Measurements from ENCODE around the gene FBN1.

FBN1 gene

DNA sequence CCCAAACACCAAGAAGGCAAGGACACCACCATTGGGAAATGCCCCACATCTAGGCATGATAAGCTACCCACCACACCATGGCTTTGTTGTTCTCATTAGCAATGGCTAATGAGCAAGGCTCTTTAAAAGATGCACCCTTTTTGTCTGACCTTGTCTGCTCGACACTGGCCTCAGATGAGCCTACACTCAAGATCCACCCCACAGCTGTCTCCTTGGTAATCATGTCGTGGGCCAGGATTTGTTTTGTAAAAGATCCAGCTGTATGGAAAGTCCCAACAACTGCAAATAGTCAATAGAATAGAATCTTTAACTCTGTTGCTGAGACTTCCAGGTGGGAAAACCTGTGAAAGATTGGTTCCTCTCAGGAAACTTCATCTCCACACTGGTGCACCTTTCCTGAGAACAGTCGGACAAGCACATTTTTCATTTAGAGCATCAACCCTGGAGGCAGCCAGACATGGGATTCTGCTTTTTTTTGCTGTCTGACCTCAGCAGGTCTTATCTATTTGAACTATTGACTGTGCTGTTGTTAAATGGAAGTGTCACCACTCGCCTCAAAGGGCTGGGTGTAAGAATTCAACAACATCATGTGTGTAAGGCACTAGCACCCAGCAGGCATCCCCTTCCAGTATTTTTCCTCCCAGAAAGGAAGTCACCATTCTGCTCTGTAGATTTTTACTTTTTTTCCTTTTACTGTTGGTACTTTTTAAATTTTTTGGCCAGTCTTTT lies 278.8 kb downstream of the FBN1 start:
- DNase-seq (ENCODE audit: low read depth in 2 of 2), result no peak

DNA sequence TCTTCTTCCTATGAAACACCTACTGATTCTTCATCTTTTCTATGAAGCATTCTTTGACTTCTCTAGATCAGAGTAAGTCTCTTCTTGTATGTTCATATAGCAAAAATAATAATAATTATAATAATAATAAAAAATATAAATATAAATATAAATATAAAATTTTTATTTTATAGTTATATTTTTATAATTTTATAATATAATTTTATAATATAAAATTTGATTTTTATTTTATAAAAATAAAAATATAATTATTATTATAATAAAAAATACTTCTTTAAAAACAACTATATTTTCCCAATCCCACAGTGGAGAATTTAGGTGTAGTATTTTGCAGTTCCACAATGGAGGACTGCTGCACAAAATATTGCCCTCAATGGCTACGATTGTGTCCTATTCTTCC lies 279.9 kb downstream of the FBN1 start:
- no peak for DNase-seq (ENCODE audit: low read depth in 2 of 2)

DNA sequence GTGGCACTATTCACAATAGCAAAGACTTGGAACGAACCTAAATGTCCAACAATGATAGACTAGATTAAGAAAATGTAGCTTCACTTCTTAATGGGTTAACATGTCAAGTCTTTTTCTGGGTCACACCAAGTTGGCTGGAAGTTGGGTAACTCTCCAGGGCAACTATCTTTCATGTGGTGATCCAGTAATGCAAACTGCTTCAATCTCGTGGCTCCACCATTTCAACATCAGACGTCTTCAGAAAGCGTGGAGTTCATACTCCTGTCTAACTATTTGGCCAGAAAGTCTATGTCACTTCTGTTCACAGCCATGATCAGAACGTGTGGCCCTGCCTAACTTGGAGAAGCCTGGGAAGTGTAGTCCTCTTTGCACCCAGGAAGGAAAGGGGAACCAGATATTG lies 282.0 kb downstream of the FBN1 start:
- DNase-seq (ENCODE audit: low read depth in 2 of 2), result no peak

DNA sequence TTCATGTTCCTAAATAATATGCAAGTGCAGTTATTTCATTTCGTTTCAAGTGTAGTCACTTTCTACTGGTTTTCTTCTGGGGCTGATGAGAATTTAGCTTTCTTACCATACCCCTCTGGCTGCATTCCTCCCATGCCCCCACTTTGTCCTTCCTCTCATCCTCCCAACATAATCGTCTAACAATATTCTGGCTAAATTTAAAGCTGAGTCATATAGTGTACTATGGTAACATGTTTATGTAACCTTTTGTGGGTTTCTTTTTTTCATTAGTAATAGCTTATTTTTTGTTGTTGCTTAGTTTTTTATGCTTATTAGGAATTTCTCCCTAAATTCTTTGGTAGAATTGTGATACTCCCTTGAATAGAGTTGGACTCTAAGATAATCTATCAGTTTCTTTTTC lies 283.8 kb downstream of the FBN1 start:
- no peak for DNase-seq (ENCODE audit: low read depth in 2 of 2)

DNA sequence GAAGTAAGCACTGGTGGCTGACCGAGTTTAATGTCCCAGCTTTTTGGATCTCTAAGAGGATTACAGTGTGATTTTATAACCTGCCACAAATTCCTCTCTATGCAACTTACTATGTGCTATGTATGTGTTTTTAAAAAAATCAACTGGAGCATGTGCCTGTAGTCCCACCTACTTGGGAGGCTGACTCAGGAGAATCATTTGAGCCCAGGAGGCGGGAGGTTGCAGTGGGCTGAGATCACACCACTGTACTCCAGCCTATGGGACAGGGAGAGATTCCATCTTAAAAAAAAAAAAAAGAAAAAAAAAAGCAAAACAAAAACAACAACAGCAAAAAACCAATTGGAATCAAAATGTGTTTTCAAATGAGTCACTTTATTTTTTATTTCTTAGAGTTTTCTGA lies 284.7 kb downstream of the FBN1 start:
- DNase-seq (ENCODE audit: low read depth in 2 of 2), result no peak
